SU-DHL-6 (cell line): ENCODE measurements around the gene C1orf141.

Experiments
- H2AFZ ChIP-seq: fragments of 200-600 bp; sonication (generic); 2 replicates; pipeline ENCODE4 v1.6.1; 2014; ENCODE audit warnings: low read depth, mild to moderate bottlenecking, moderate library complexity, mixed read lengths, antibody characterized with exemption, low read length; ENCODE audit not compliant: severe bottlenecking
- H3F3A ChIP-seq: fragments of 200-600 bp; shearing (Covaris generic); 2 replicates; pipeline ENCODE4 v1.6.0; 2016; ENCODE audit warnings: antibody characterized with exemption, mild to moderate bottlenecking; ENCODE audit not compliant: insufficient read depth
- H3K27ac ChIP-seq: fragments of 200-600 bp; sonication (generic); 2 replicates; pipeline ENCODE4 v1.5.1; 2016; ENCODE audit warnings: low read depth, mild to moderate bottlenecking, low read length, moderate library complexity, mixed read lengths
- H3K27me3 ChIP-seq: fragments of 200-600 bp; sonication (generic), shearing (Covaris generic); 2 replicates; pipeline ENCODE4 v1.6.0; 2014; ENCODE audit warnings: mild to moderate bottlenecking, low read length
- H3K36me3 ChIP-seq: fragments of 200-600 bp; sonication (generic); 2 replicates; pipeline ENCODE4 v1.6.1; 2014; ENCODE audit warnings: mild to moderate bottlenecking, low read length, mixed read lengths
- H3K4me2 ChIP-seq: fragments of 300-600, 200-600 bp; shearing (Covaris generic), sonication (generic); 2 replicates; pipeline ENCODE4 v1.6.0; 2014; ENCODE audit warnings: low read length, low read depth, mild to moderate bottlenecking; ENCODE audit not compliant: poor library complexity, severe bottlenecking
- H3K4me3 ChIP-seq: fragments of 200-600 bp; sonication (generic); 2 replicates; pipeline ENCODE4 v1.5.1; 2014; ENCODE audit warnings: antibody characterized with exemption, low read length, mild to moderate bottlenecking, mixed read lengths; ENCODE audit not compliant: insufficient read depth, poor library complexity, severe bottlenecking
- H3K79me2 ChIP-seq: fragments of 200-600 bp; sonication (generic); 2 replicates; pipeline ENCODE4 v1.6.1; 2014; ENCODE audit warnings: mild to moderate bottlenecking, low read length, moderate library complexity; ENCODE audit not compliant: insufficient read depth
- H3K9ac ChIP-seq: fragments of 200-600 bp; sonication (generic); 2 replicates; pipeline ENCODE4 v1.7.0; 2014; ENCODE audit warnings: mild to moderate bottlenecking, low read length
- H3K9me2 ChIP-seq: fragments of 200-600 bp; sonication (generic); replicated peaks from 2 replicates; pipeline ENCODE4 v1.6.1; 2014; ENCODE audit warnings: low read length; ENCODE audit not compliant: insufficient read depth
- H3K9me3 ChIP-seq: fragments of 200-600 bp; sonication (generic); 2 replicates; pipeline ENCODE4 v1.6.1; 2014; ENCODE audit warnings: low read length, mixed read lengths; ENCODE audit not compliant: insufficient read depth
- H4K20me1 ChIP-seq: fragments of 200-600 bp; sonication (generic); 2 replicates; pipeline ENCODE4 v1.6.1; 2014; ENCODE audit warnings: low read depth, mild to moderate bottlenecking, antibody characterized with exemption, low read length, moderate library complexity, mixed read lengths
- CTCF ChIP-seq: fragments of 200-600 bp; sonication (generic); IDR thresholded peaks from one replicate; pipeline ENCODE4 v1.5.1; 2017; ENCODE audit warnings: antibody characterized with exemption, mild to moderate bottlenecking, low read length, moderate library complexity; ENCODE audit not compliant: insufficient read depth, poor library complexity, severe bottlenecking
- EZH2phosphoT487 ChIP-seq: fragments of 200-600 bp; sonication (generic), shearing (Covaris generic); conservative IDR thresholded peaks from 2 replicates; pipeline ENCODE4 v1.6.1; 2018; ENCODE audit warnings: mild to moderate bottlenecking, antibody characterized with exemption, low read length, moderate library complexity, mixed read lengths

The C1orf141 gene

GRCh38 chr1:67094191-67094590 lies 40.6 kb downstream of the C1orf141 start:
- no peaks in the 10 kb centered on the region for H3K9me3 ChIP-seq
- no peaks in the 10 kb centered on the region for H3K79me2 ChIP-seq
- H3K9ac ChIP-seq: no peak overlapping the region
- H2AFZ ChIP-seq: no peak overlapping the region
- no peaks in the 10 kb centered on the region for H3K27me3 ChIP-seq
- no peaks in the 10 kb centered on the region for H4K20me1 ChIP-seq
- TF ChIP-seq CTCF: no peak
- no peak for TF ChIP-seq EZH2phosphoT487
- H3K9me2 ChIP-seq: no peaks in the 10 kb centered on the region
- no peaks in the 10 kb centered on the region for H3K36me3 ChIP-seq
- no peak overlapping the region for H3K4me3 ChIP-seq
- H3F3A ChIP-seq: no peaks in the 10 kb centered on the region
- H3K27ac ChIP-seq: no peak overlapping the region
- H3K4me2 ChIP-seq: no peak overlapping the region

- Histone ChIP-seq H3K9me2 (no peaks in the 10 kb centered on the region), H3K79me2 (no peaks in the 10 kb centered on the region), H3K4me3 (no peak overlapping the region), H3K27me3 (no peaks in the 10 kb centered on the region), H3K36me3 (no peaks in the 10 kb centered on the region), H3K27ac (no peak overlapping the region), H3K4me2 (no peak overlapping the region), H3K9ac (no peak overlapping the region), H4K20me1 (no peaks in the 10 kb centered on the region), H3K9me3 (no peaks in the 10 kb centered on the region), H3F3A (no peaks in the 10 kb centered on the region), H2AFZ (no peak overlapping the region)
- TF ChIP-seq EZH2phosphoT487 (no peak), CTCF (no peak)
Measured at GRCh38 chr1:67089685-67090208, 45.0 kb downstream of the C1orf141 start.

- Histone ChIP-seq H3K4me2 (no peak overlapping the region), H3K79me2 (no peaks in the 10 kb centered on the region), H3K27ac (no peak overlapping the region), H3K9me3 (no peaks in the 10 kb centered on the region), H3K9me2 (no peaks in the 10 kb centered on the region), H3K36me3 (no peaks in the 10 kb centered on the region), H3K4me3 (no peak overlapping the region), H4K20me1 (no peaks in the 10 kb centered on the region), H3K9ac (no peak overlapping the region), H3F3A (no peaks in the 10 kb centered on the region), H3K27me3 (no peaks in the 10 kb centered on the region), H2AFZ (no peak overlapping the region)
- TF ChIP-seq EZH2phosphoT487 (no peak), CTCF (no peak)
Measured at GRCh38 chr1:67088440-67088839, 46.3 kb downstream of the C1orf141 start.

- Histone ChIP-seq H3K4me2 (no peak overlapping the region), H3K4me3 (no peak overlapping the region), H3K36me3 (no peaks in the 10 kb centered on the region), H3K9me3 (no peaks in the 10 kb centered on the region), H3K27ac (no peak overlapping the region), H3K9ac (no peak overlapping the region), H3K9me2 (no peaks in the 10 kb centered on the region), H3K27me3 (no peaks in the 10 kb centered on the region), H3F3A (no peaks in the 10 kb centered on the region), H3K79me2 (no peaks in the 10 kb centered on the region), H2AFZ (no peak overlapping the region), H4K20me1 (no peaks in the 10 kb centered on the region)
- no peak for TF ChIP-seq CTCF
Measured at GRCh38 chr1:67085326-67085725, 49.4 kb downstream of the C1orf141 start.
